Measurements from ENCODE around the gene CHST10.

Gene CHST10

DNA sequence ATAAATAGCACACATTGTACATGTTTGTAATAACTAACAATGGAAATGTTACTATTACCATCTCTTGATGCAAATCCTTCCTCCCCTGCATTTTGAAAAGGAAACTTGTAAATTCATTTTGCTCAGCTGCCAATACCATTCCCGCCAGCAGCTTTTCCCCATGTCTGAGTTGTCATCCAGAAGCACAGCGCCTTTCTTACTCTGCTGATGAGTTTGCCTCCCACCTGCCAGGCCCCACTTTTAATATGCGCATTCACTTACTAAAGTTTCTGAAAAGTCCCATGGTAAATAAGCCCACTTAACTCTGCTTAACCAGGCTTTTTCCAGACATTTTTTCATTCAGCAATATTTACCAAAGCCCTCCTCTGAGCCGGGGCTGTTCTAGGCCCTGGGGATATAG, 3.9 kb downstream of the CHST10 start:
- H3K79me2 ChIP-seq (ENCODE audit: control insufficient read depth, insufficient read depth, low read length, unreplicated experiment), result peaks cover 6% of the 10 kb centered on the region
- H3K36me3 ChIP-seq (ENCODE audit: insufficient read depth, low read length), result no peaks in the 10 kb centered on the region
- H3K4me3 ChIP-seq (ENCODE audit: low read depth, low read length), result no peak overlapping the region
- H3K4me1 ChIP-seq (ENCODE audit: control insufficient read depth, insufficient read depth, low read length, unreplicated experiment), result peaks cover 6% of the 10 kb centered on the region
- no peak overlapping the region for H2AFZ ChIP-seq (ENCODE audit: low read length, unreplicated experiment)
- H3K27me3 ChIP-seq (ENCODE audit: insufficient read depth, low read length), result no peaks in the 10 kb centered on the region
- H3K27ac ChIP-seq (ENCODE audit: low read depth, low read length), result no peak overlapping the region

GRCh38 chr2:100412881-100413321, 4.6 kb downstream of the CHST10 start:
- no peaks in the 10 kb centered on the region for H3K27me3 ChIP-seq (ENCODE audit: insufficient read depth, low read length)
- no peaks in the 10 kb centered on the region for H3K36me3 ChIP-seq (ENCODE audit: insufficient read depth, low read length)
- H3K27ac ChIP-seq (ENCODE audit: low read depth, low read length), result no peak overlapping the region
- peaks cover 6% of the 10 kb centered on the region for H3K4me1 ChIP-seq (ENCODE audit: control insufficient read depth, insufficient read depth, low read length, unreplicated experiment)
- peaks cover 6% of the 10 kb centered on the region for H3K79me2 ChIP-seq (ENCODE audit: control insufficient read depth, insufficient read depth, low read length, unreplicated experiment)
- no peak overlapping the region for H3K4me3 ChIP-seq (ENCODE audit: low read depth, low read length)
- no peak overlapping the region for H2AFZ ChIP-seq (ENCODE audit: low read length, unreplicated experiment)

GRCh38 chr2:100412466-100412865, 5.0 kb downstream of the CHST10 start:
- no peaks in the 10 kb centered on the region for H3K27me3 ChIP-seq (ENCODE audit: insufficient read depth, low read length)
- no peaks in the 10 kb centered on the region for H3K36me3 ChIP-seq (ENCODE audit: insufficient read depth, low read length)
- H3K4me1 ChIP-seq (ENCODE audit: control insufficient read depth, insufficient read depth, low read length, unreplicated experiment), result peaks cover 6% of the 10 kb centered on the region
- H3K4me3 ChIP-seq (ENCODE audit: low read depth, low read length), result no peak overlapping the region
- H3K79me2 ChIP-seq (ENCODE audit: control insufficient read depth, insufficient read depth, low read length, unreplicated experiment), result peaks cover 6% of the 10 kb centered on the region
- H3K27ac ChIP-seq (ENCODE audit: low read depth, low read length), result no peak overlapping the region
- no peak overlapping the region for H2AFZ ChIP-seq (ENCODE audit: low read length, unreplicated experiment)

- Histone ChIP-seq H2AFZ (ENCODE audit: low read length, unreplicated experiment) (no peak overlapping the region), H3K27me3 (ENCODE audit: insufficient read depth, low read length) (no peaks in the 10 kb centered on the region), H3K4me3 (ENCODE audit: low read depth, low read length) (no peak overlapping the region), H3K4me1 (ENCODE audit: control insufficient read depth, insufficient read depth, low read length, unreplicated experiment) (peaks cover 6% of the 10 kb centered on the region), H3K27ac (ENCODE audit: low read depth, low read length) (no peak overlapping the region), H3K79me2 (ENCODE audit: control insufficient read depth, insufficient read depth, low read length, unreplicated experiment) (peaks cover 6% of the 10 kb centered on the region), H3K36me3 (ENCODE audit: insufficient read depth, low read length) (no peaks in the 10 kb centered on the region)
These were observed 5.6 kb downstream of the CHST10 start for GRCh38 chr2:100411841-100412292.

DNA sequence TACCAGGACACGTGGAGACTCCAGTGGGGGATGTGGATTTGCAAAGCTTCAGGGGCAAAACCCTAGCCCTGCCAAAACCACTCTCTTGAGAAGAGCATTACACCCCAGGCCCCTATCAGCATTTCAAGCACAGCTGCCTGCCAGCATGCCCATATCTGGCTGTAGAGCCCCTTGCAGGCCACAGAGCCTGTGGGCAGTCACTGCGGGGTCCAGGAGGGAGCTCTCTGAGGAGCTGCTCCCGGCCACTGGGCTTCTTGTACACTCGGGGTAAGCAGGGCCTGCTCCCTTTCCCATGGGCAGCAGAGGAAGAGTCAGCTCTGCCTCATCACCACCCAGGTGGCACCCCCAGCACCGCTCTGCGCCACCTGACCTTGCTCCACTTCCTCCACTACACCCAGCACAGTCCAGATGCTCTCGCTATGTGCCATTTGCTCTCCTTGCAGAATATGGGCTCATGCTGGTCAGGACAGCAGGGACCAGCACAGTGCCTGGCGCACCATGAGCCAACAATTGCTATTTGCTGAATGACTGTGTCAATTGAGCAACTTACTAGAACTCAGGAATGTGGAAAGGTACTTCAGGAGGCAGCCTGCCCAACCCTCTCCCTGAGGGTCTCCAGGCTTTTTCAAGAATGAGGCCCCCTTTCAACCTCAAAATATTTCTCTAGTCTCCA, 7.4 kb downstream of the CHST10 start:
- H3K4me1 ChIP-seq (ENCODE audit: control insufficient read depth, insufficient read depth, low read length, unreplicated experiment), result no peaks in the 10 kb centered on the region
- no peak overlapping the region for H3K27ac ChIP-seq (ENCODE audit: low read depth, low read length)
- H3K27me3 ChIP-seq (ENCODE audit: insufficient read depth, low read length), result no peaks in the 10 kb centered on the region
- H3K4me3 ChIP-seq (ENCODE audit: low read depth, low read length), result no peak overlapping the region
- no peak overlapping the region for H2AFZ ChIP-seq (ENCODE audit: low read length, unreplicated experiment)
- H3K36me3 ChIP-seq (ENCODE audit: insufficient read depth, low read length), result no peaks in the 10 kb centered on the region
- H3K79me2 ChIP-seq (ENCODE audit: control insufficient read depth, insufficient read depth, low read length, unreplicated experiment), result peaks cover under 1% of the 10 kb centered on the region

- H3K79me2 ChIP-seq (ENCODE audit: control insufficient read depth, insufficient read depth, low read length, unreplicated experiment), result no peaks in the 10 kb centered on the region
- no peaks in the 10 kb centered on the region for H3K36me3 ChIP-seq (ENCODE audit: insufficient read depth, low read length)
- no peak overlapping the region for H3K4me3 ChIP-seq (ENCODE audit: low read depth, low read length)
- no peaks in the 10 kb centered on the region for H3K27me3 ChIP-seq (ENCODE audit: insufficient read depth, low read length)
- H3K27ac ChIP-seq (ENCODE audit: low read depth, low read length), result no peak overlapping the region
- no peaks in the 10 kb centered on the region for H3K4me1 ChIP-seq (ENCODE audit: control insufficient read depth, insufficient read depth, low read length, unreplicated experiment)
- no peak overlapping the region for H2AFZ ChIP-seq (ENCODE audit: low read length, unreplicated experiment)
These were observed 8.0 kb downstream of the CHST10 start for GRCh38 chr2:100409461-100409860.

DNA sequence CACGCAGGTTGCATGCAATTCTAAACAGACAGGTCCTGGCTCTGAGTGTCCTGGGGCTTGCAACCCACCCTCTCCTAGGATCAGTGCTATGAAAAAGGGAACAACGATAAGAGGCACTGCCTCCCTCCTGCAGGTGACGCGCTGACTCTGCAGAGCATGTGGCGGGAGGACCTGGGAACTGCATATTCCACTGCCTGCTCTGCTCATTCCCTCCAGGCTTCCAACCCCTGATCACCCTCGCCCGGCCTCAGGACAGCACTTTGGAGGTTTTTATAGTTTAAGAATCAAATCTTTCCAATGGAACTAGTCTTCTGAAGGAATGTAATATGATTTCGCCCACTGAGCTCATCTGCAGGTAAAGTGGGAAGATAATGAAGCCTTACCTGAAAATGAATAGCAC, 8.5 kb downstream of the CHST10 start:
- Histone ChIP-seq H3K4me1 (ENCODE audit: control insufficient read depth, insufficient read depth, low read length, unreplicated experiment) (no peaks in the 10 kb centered on the region), H3K36me3 (ENCODE audit: insufficient read depth, low read length) (no peaks in the 10 kb centered on the region), H3K27me3 (ENCODE audit: insufficient read depth, low read length) (no peaks in the 10 kb centered on the region), H3K27ac (ENCODE audit: low read depth, low read length) (no peak overlapping the region), H2AFZ (ENCODE audit: low read length, unreplicated experiment) (no peak overlapping the region), H3K4me3 (ENCODE audit: low read depth, low read length) (no peak overlapping the region), H3K79me2 (ENCODE audit: control insufficient read depth, insufficient read depth, low read length, unreplicated experiment) (no peaks in the 10 kb centered on the region)

DNA sequence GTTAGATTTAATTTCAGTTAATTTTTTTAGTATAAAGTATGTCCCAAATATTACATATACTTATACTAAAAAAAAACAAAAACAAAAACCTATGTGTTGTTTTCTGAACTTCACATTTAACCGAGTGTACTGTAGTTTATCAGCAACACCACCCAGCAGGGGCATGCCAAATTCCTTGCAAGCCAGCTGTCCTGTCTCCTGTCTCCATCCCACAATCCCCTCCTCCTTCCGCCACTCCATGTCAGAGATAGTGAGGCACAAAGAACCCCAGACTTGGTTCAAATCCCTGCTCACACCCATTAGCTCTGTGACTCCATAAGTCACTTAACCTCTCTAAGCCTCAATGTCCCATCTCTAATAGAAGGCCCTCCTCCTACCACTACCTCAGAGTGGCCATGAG, 9.4 kb downstream of the CHST10 start:
- H3K27ac ChIP-seq (ENCODE audit: low read depth, low read length), result no peak overlapping the region
- H3K36me3 ChIP-seq (ENCODE audit: insufficient read depth, low read length), result no peaks in the 10 kb centered on the region
- no peaks in the 10 kb centered on the region for H3K4me1 ChIP-seq (ENCODE audit: control insufficient read depth, insufficient read depth, low read length, unreplicated experiment)
- H3K27me3 ChIP-seq (ENCODE audit: insufficient read depth, low read length), result no peaks in the 10 kb centered on the region
- H3K4me3 ChIP-seq (ENCODE audit: low read depth, low read length), result no peak overlapping the region
- no peak overlapping the region for H2AFZ ChIP-seq (ENCODE audit: low read length, unreplicated experiment)
- H3K79me2 ChIP-seq (ENCODE audit: control insufficient read depth, insufficient read depth, low read length, unreplicated experiment), result no peaks in the 10 kb centered on the region

- Histone ChIP-seq H2AFZ (ENCODE audit: low read length, unreplicated experiment) (no peak overlapping the region), H3K4me3 (ENCODE audit: low read depth, low read length) (no peak overlapping the region), H3K36me3 (ENCODE audit: insufficient read depth, low read length) (no peaks in the 10 kb centered on the region), H3K4me1 (ENCODE audit: control insufficient read depth, insufficient read depth, low read length, unreplicated experiment) (no peaks in the 10 kb centered on the region), H3K27ac (ENCODE audit: low read depth, low read length) (no peak overlapping the region), H3K79me2 (ENCODE audit: control insufficient read depth, insufficient read depth, low read length, unreplicated experiment) (no peaks in the 10 kb centered on the region), H3K27me3 (ENCODE audit: insufficient read depth, low read length) (no peaks in the 10 kb centered on the region)
These were observed 9.9 kb downstream of the CHST10 start for GRCh38 chr2:100407563-100407962.

DNA sequence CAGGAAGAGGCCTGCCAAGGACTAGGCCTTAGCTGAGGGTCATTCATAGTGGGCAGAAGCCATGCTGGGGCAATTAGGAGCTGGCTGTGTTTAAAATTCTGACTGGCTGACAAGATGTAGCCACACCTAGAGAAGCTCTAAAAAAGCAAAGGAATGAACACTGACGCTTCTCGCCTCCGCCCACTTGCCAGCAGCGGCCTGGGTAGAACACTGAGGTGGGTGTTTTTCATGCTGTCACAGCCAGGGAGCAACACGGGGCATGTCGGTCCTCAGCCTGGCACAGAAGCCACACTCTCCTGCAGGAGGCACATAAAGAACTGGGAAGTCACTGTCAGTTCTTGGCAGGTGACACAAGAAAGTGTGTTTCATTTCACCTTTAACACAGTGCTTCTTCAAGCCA, 10.4 kb downstream of the CHST10 start:
- H3K27ac ChIP-seq (ENCODE audit: low read depth, low read length), result no peak overlapping the region
- H3K4me1 ChIP-seq (ENCODE audit: control insufficient read depth, insufficient read depth, low read length, unreplicated experiment), result no peaks in the 10 kb centered on the region
- no peaks in the 10 kb centered on the region for H3K79me2 ChIP-seq (ENCODE audit: control insufficient read depth, insufficient read depth, low read length, unreplicated experiment)
- no peaks in the 10 kb centered on the region for H3K27me3 ChIP-seq (ENCODE audit: insufficient read depth, low read length)
- H3K36me3 ChIP-seq (ENCODE audit: insufficient read depth, low read length), result no peaks in the 10 kb centered on the region
- H3K4me3 ChIP-seq (ENCODE audit: low read depth, low read length), result no peak overlapping the region
- no peak overlapping the region for H2AFZ ChIP-seq (ENCODE audit: low read length, unreplicated experiment)

GRCh38 chr2:100406120-100406508, 11.4 kb downstream of the CHST10 start:
- no peaks in the 10 kb centered on the region for H3K27me3 ChIP-seq (ENCODE audit: insufficient read depth, low read length)
- no peak overlapping the region for H2AFZ ChIP-seq (ENCODE audit: low read length, unreplicated experiment)
- no peaks in the 10 kb centered on the region for H3K79me2 ChIP-seq (ENCODE audit: control insufficient read depth, insufficient read depth, low read length, unreplicated experiment)
- no peak overlapping the region for H3K4me3 ChIP-seq (ENCODE audit: low read depth, low read length)
- no peaks in the 10 kb centered on the region; the same call in 1 of the 2 replicates for H3K36me3 ChIP-seq (ENCODE audit: insufficient read depth, low read length)
- no peak overlapping the region for H3K27ac ChIP-seq (ENCODE audit: low read depth, low read length)
- no peaks in the 10 kb centered on the region for H3K4me1 ChIP-seq (ENCODE audit: control insufficient read depth, insufficient read depth, low read length, unreplicated experiment)
